VCaP (cell line): ENCODE measurements around the gene PIGX.

ENCODE experiments used
- H3K27ac ChIP-seq: fragments of 450-650 bp; 2 replicates; pipeline ENCODE4 v1.5.1; 2017
- TF ChIP-seq, protein P1 (sequence below): fragments of 450-650 bp; conservative IDR thresholded peaks from 2 replicates; pipeline ENCODE4 v1.5.1; 2017; ENCODE audit warnings: mild to moderate bottlenecking, moderate library complexity

The PIGX gene

DNA sequence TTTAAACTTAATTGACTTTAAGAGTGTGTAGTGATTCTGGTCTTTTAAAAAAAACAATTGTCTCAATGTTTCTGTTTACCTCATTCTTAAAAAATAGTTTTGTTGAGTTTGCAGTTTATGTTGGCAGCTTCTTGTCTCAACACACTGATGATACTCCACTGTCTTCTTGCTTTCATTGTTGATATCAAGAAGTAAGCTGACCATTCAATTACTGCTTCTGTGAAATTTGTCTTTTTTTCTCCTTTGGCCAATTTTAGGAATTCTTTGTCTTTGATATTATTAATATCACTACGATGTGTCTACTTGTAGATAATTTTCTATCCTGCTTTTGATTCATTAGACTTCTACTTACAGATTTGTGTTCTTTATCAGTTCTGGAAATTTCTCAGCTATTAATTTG, 58.9 kb downstream of the PIGX start:
- TF ChIP-seq, protein P1, sequence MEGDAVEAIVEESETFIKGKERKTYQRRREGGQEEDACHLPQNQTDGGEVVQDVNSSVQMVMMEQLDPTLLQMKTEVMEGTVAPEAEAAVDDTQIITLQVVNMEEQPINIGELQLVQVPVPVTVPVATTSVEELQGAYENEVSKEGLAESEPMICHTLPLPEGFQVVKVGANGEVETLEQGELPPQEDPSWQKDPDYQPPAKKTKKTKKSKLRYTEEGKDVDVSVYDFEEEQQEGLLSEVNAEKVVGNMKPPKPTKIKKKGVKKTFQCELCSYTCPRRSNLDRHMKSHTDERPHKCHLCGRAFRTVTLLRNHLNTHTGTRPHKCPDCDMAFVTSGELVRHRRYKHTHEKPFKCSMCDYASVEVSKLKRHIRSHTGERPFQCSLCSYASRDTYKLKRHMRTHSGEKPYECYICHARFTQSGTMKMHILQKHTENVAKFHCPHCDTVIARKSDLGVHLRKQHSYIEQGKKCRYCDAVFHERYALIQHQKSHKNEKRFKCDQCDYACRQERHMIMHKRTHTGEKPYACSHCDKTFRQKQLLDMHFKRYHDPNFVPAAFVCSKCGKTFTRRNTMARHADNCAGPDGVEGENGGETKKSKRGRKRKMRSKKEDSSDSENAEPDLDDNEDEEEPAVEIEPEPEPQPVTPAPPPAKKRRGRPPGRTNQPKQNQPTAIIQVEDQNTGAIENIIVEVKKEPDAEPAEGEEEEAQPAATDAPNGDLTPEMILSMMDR, result no peak
- no peak overlapping the region for H3K27ac ChIP-seq

DNA sequence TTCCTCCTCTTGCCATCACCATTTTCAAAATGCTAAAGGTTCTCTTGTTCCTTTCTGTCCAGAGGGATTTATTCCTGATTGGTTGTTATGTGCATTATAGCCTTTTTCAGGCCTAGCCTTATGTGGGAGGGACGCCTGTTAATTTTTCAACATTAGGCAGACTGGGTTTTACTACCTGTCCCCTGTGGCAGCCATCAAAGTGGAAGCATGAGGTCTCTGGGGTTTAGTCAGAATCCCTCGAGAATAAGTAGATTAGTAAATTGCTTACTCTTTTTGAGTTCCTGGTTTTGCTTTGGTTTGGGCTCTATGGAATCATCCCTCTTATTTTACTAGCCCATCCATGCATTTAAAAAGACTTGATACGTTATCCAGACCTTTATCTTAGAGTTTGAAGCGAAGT, 59.9 kb downstream of the PIGX start:
- H3K27ac ChIP-seq, result no peak overlapping the region
- TF ChIP-seq, protein P1, result no peak

GRCh38 chr3:196772897-196773296, 60.7 kb downstream of the PIGX start:
- no peak overlapping the region for H3K27ac ChIP-seq
- TF ChIP-seq, protein P1, result no peak

GRCh38 chr3:196774191-196774820, 62.1 kb downstream of the PIGX start:
- H3K27ac ChIP-seq, result no peak overlapping the region
- TF ChIP-seq, protein P1, result no peak

GRCh38 chr3:196774848-196775422, 62.8 kb downstream of the PIGX start:
- H3K27ac ChIP-seq, result no peak overlapping the region
- TF ChIP-seq, protein P1, result no peak

- TF ChIP-seq, protein P1, result no peak
- no peak overlapping the region for H3K27ac ChIP-seq
Measured at GRCh38 chr3:196775938-196776337, 63.8 kb downstream of the PIGX start.

GRCh38 chr3:196777836-196778235, 65.7 kb downstream of the PIGX start:
- TF ChIP-seq, protein P1, result no peak
- no peak overlapping the region for H3K27ac ChIP-seq
